GM19438 (cell line): ENCODE results near the gene SIDT1.

Experiments used
- ATAC-seq: cut with Tn5 transposase; IDR thresholded peaks from one replicate; pipeline ENCODE4 v1.9.1; 2021; ENCODE audit warnings: low read depth; ENCODE audit not compliant: unreplicated experiment

The SIDT1 gene

DNA sequence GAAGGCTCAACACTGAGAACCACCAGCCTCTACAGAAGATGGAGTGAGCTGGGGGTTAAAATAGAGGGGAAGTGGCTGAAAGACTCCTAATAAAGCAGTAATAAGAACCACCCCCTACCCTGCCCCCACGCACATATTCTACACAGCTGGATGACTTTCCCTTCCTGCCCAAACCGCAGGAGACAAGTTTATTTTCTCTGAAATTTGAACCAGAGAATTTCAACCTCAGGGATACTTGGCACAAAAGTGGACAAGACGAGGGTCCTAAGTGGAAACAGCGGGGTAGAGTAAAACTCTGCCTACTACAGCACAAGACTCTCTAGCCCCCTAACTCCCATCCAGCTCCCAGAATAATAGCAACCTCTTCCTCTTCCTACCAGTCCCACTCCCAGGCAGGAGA lies 135.7 kb downstream of the SIDT1 start:
- ATAC-seq: no peak

DNA sequence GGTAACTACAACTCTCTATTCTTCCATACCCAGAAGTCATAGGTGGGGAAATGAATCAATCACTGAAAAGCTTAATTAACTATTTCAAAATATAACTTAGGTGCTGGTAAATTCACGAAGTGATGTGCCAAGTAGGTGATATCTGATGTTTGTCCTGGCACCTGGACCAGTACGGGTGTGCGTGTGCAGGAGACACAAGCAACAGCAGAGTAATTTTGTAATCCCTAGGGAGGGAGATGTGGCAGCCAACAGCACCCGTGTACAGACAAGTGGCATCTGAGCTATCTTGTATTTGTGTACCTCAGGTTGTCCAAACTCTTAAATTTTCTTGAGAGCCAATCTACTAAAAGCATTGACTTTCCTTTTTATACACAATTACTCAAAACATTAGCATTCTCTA lies 141.2 kb downstream of the SIDT1 start:
- no peak for ATAC-seq

DNA sequence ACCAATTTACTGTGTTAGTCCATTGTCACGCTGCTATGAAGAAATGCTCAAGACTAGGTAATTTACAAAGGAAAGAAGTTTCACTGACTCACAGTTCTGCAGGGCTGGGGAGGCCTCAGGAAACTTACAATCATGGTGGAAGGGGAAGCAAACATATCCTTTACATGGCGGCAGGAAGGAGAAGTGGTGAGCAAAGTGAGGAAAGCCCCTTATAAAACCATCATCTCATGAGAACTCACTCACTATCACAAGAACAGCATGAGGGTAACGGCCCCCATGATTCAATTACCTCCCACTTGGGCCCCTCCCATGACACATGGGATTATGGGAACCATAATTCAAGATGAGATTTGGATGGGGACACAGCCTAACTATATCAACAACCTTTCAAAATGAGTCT lies 143.9 kb downstream of the SIDT1 start:
- ATAC-seq: no peak

DNA sequence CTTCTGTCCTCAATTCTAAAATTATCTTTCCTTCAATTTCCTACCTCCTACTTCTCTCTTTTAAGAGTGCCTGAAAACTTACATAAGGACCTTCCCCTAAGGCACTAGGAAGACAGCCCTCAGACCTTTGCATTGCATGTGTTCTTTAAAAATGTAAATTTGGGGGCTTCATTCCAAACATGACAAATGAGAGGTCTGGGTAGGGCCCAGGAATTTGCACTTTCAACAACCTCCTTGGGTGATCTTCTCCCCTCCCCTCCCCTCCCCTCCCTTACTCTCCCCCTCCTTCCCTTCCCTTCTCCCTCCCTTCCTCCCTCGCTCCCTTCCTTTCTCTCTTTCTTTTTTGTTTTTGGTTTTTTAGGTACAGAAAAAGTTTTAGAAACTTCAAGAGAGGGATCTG lies 145.4 kb downstream of the SIDT1 start:
- ATAC-seq: no peak

DNA sequence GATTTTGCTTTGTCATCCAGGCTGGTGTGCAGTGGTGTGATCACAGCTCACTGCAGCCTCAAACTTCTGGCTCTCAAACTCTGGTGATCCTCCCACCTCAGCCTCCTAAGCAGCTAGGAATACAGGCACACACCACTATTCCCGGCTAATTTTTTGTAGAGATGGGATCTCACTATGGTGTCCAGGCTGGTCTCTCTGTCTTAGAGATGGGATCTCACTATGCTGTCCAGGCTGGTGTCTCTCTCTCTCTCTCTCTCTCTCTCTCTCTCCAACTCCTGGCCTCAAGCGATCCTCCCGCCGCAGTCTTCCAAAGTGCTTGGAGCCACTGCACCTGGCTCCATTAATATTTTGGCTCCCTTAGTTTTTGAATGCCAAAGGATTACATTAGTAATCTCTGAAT lies 146.4 kb downstream of the SIDT1 start:
- no peak for ATAC-seq
